IPS DF 19.7 (cell line): ENCODE results near the gene MRPL19.

Source experiments
- DNase-seq: peaks from one replicate; pipeline ENCODE4 v3.0.0-alpha.2; 2013; ENCODE audit warnings: low read depth, low spot score

Gene MRPL19

GRCh38 chr2:75729861-75730260 lies 83.3 kb downstream of the MRPL19 start:
- DNase-seq, result no peak

GRCh38 chr2:75736276-75736675 lies 89.7 kb downstream of the MRPL19 start:
- no peak for DNase-seq

- DNase-seq, result no peak
Measured at GRCh38 chr2:75737961-75738360, 91.4 kb downstream of the MRPL19 start.
